GM06990 (cell line): Measurements from ENCODE around the gene ACYP2.

Experiments used
- DNase-seq: peaks from one replicate; pipeline ENCODE4 v3.0.0-alpha.2; 2011; ENCODE audit not compliant: insufficient read length; ENCODE audit errors: extremely low read depth
- H3K27me3 ChIP-seq: replicated peaks from 2 replicates; pipeline ENCODE4 v1.6.0; 2011; ENCODE audit warnings: low read length; ENCODE audit not compliant: control insufficient read depth, insufficient read depth
- H3K36me3 ChIP-seq: 2 replicates; pipeline ENCODE4 v1.5.1; 2011; ENCODE audit warnings: low read length; ENCODE audit not compliant: control insufficient read depth, insufficient read depth
- H3K4me3 ChIP-seq: replicated peaks from 2 replicates; pipeline ENCODE4 v1.5.1; 2011; ENCODE audit warnings: low read depth, mild to moderate bottlenecking, control low read depth, low read length
- CTCF ChIP-seq: IDR thresholded peaks from 2 replicates; pipeline ENCODE4 v1.5.1; 2011; ENCODE audit warnings: low read length, control low read depth, mild to moderate bottlenecking, inconsistent platforms; ENCODE audit not compliant: insufficient read depth, poor library complexity, severe bottlenecking

Gene ACYP2

GRCh38 chr2:54148391-54148790 is 33.0 kb downstream of the ACYP2 start:
- H3K4me3 ChIP-seq = no peak overlapping the region
- TF ChIP-seq CTCF = no peak

GRCh38 chr2:54149638-54150441 is 34.4 kb downstream of the ACYP2 start:
- no peak for DNase-seq
- Histone ChIP-seq H3K36me3 (no peaks in the 10 kb centered on the region), H3K27me3 (no peaks in the 10 kb centered on the region), H3K4me3 (no peak overlapping the region)
- no peak for TF ChIP-seq CTCF

More at GRCh38 chr2:54148391-54148790, 33.0 kb downstream of the ACYP2 start:
- H3K36me3 ChIP-seq = no peaks in the 10 kb centered on the region
- DNase-seq = no peak
- no peaks in the 10 kb centered on the region for H3K27me3 ChIP-seq

GRCh38 chr2:54158311-54158710 is 42.9 kb downstream of the ACYP2 start:
- Histone ChIP-seq H3K36me3 (no peaks in the 10 kb centered on the region), H3K27me3 (no peaks in the 10 kb centered on the region), H3K4me3 (no peak overlapping the region)
- DNase-seq = no peak
- no peak for TF ChIP-seq CTCF

GRCh38 chr2:54161660-54162424 is 46.4 kb downstream of the ACYP2 start:
- H3K4me3 ChIP-seq = no peak overlapping the region
- no peaks in the 10 kb centered on the region for H3K27me3 ChIP-seq
- no peak for DNase-seq
- H3K36me3 ChIP-seq = no peaks in the 10 kb centered on the region
- no peak for TF ChIP-seq CTCF

- Histone ChIP-seq H3K27me3 (no peaks in the 10 kb centered on the region), H3K4me3 (no peak overlapping the region)
Observed at GRCh38 chr2:54164106-54164505, 48.7 kb downstream of the ACYP2 start.

More at GRCh38 chr2:54164106-54164505, 48.7 kb downstream of the ACYP2 start:
- no peak for TF ChIP-seq CTCF
- no peaks in the 10 kb centered on the region for H3K36me3 ChIP-seq
- DNase-seq = no peak
